K562 (cell line): Measurements from ENCODE around the gene DCUN1D4.

ENCODE experiments used
- ELF4 ChIP-seq: fragments of 450-650 bp; formaldehyde crosslinking; IDR thresholded peaks from 2 replicates; pipeline ENCODE4 v1.4.0; 2022; ENCODE audit warnings: missing genetic modification characterization
- EZH2 ChIP-seq: IDR thresholded peaks from 2 replicates; pipeline ENCODE4 v1.6.1; 2012; ENCODE audit warnings: low read depth, mild to moderate bottlenecking, inconsistent platforms, low read length, borderline replicate concordance
- MAZ ChIP-seq, 2 experiments: fragments of 450-650 bp in 1 of 2; sonication (generic) in 1 of 2; formaldehyde crosslinking; IDR thresholded peaks in 1 of 2; conservative IDR thresholded peaks in 1 of 2; 2 replicates each; pipeline versions ENCODE4 v1.4.0 to v1.5.0; 2020; ENCODE audit warnings: mild to moderate bottlenecking in 1 of 2, missing genetic modification reagents in 1 of 2
- NR2C2 ChIP-seq, 2 experiments: fragments of 200-800 bp in 1 of 2; sonication (Bioruptor generic) in 1 of 2; sonication (generic) in 1 of 2; formaldehyde crosslinking in 1 of 2; IDR thresholded peaks; 2 replicates each; pipeline versions ENCODE4 v1.6.1 to v1.8.0; 2016 to 2022; ENCODE audit warnings: mild to moderate bottlenecking in 1 of 2, missing compliant biosample characterization in 1 of 2, missing genetic modification characterization in 1 of 2, missing genetic modification reagents in 1 of 2

DNA sequence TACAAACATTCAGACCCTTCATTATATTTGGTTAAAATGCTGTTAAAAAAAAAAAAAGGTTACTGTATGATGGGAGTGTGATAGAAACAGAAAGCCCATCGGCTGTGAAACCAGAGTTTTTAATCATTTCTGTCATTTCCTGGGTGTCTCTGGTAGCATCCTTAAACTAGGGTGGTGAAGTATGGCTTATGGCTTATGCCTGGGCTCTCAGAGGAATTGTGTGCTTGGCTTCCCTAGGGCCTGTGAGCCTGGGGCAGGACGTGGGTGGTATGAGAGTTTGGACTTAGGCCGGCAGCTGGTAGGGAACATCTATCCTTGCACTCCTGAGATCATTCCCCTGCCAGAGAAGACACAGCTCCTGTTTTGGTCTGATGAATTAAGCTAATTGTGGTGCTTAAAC lies 52.2 kb downstream of the DCUN1D4 start:
- TF ChIP-seq NR2C2 (CRISPR knock-in tag; IDR thresholded peaks at IDR 0.05) = no peak
- TF ChIP-seq NR2C2 (tag; IDR thresholded peaks at IDR 0.05) = no peak
- no peak for TF ChIP-seq EZH2
- no peak for TF ChIP-seq ELF4
- TF ChIP-seq MAZ (CRISPR knock-in tag; conservative IDR thresholded peaks at IDR 0.05 in 1 of 2, IDR thresholded peaks at IDR 0.05 in 1 of 2) = no peak
